Measurements from ENCODE around the gene CSNK2B. TPM values are rescaled to one million over a fixed set of nuclear protein-coding genes. Genes with fewer than 3 reads are reported as not detected.

Gene CSNK2B
- polyA plus RNA-seq, 2 of the 4 experiments (the other 2 are of a cell fraction): 41.8 to 141 TPM

- TF ChIP-seq BCL3 (IDR thresholded peaks at IDR 0.05) (peak; percentile 71; the same call in 1 of the 3 replicates), EHMT2 (IDR thresholded peaks at IDR 0.05; ENCODE audit: low read depth) (no peak), POLR2A (IDR thresholded peaks at IDR 0.05; ENCODE audit: low read length) (peak; percentile 73), NPAS2 (CRISPR knock-in tag; IDR thresholded peaks at IDR 0.05; ENCODE audit: borderline replicate concordance) (no peak), JUN (IDR thresholded peaks at IDR 0.05) (peak in 1 of 2 experiments; percentile 80; a peak in 2 of 5 replicates), HDAC2 (IDR thresholded peaks at IDR 0.05) (no peak), HOXB5 (CRISPR knock-in tag; IDR thresholded peaks at IDR 0.05) (no peak)
Measured at GRCh38 chr6:31660381-31661261, 5.3 kb upstream of the CSNK2B start, which contains the start of gene C6orf47 (continued).

- no peak for FAIRE-seq
- 83% methylated on average over 10 of the region's 12 CpGs for WGBS (ENCODE audit: missing lambda C conversion rate)
- CTCF ChIA-PET: interaction anchor here (0.6 to 1.5 kb wide), 4 partner anchors 9 to 314 kb away, joined by 3 to 4 read pairs (median 4); partner anchors contain the start of gene BAG6
- H3K4me1 ChIP-seq: peaks cover 31% of the 10 kb centered on the region
- ATAC-seq: no peak
- peak overlapping the region; percentile 93 to 99 for H3K27ac ChIP-seq
- no peaks in the 10 kb centered on the region for H3K9me3 ChIP-seq
- H3K4me2 ChIP-seq: peak overlapping the region; percentile 99
- no peak for TF ChIP-seq RCOR1 (IDR thresholded peaks at IDR 0.05; ENCODE audit: low read depth, low read length)
- TF ChIP-seq MAFK (IDR thresholded peaks at IDR 0.05; ENCODE audit: partially characterized antibody): no peak
- TF ChIP-seq TFCP2L1 (CRISPR knock-in tag; IDR thresholded peaks at IDR 0.05): no peak
- TF ChIP-seq, protein P1, sequence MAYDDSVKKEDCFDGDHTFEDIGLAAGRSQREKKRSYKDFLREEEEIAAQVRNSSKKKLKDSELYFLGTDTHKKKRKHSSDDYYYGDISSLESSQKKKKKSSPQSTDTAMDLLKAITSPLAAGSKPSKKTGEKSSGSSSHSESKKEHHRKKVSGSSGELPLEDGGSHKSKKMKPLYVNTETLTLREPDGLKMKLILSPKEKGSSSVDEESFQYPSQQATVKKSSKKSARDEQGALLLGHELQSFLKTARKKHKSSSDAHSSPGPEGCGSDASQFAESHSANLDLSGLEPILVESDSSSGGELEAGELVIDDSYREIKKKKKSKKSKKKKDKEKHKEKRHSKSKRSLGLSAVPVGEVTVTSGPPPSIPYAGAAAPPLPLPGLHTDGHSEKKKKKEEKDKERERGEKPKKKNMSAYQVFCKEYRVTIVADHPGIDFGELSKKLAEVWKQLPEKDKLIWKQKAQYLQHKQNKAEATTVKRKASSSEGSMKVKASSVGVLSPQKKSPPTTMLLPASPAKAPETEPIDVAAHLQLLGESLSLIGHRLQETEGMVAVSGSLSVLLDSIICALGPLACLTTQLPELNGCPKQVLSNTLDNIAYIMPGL (CRISPR knock-in tag; IDR thresholded peaks at IDR 0.05; ENCODE audit: borderline replicate concordance): no peak
- TF ChIP-seq HEYL (CRISPR knock-in tag; IDR thresholded peaks at IDR 0.05): no peak
- no peak for TF ChIP-seq NPAS2 (CRISPR knock-in tag; IDR thresholded peaks at IDR 0.05; ENCODE audit: borderline replicate concordance)
- no peak for TF ChIP-seq CHD2 (IDR thresholded peaks at IDR 0.05; ENCODE audit: low read length, partially characterized antibody)
- no peak for TF ChIP-seq MYC (IDR thresholded peaks at IDR 0.05; ENCODE audit: borderline replicate concordance, low read length)
- no peak for TF ChIP-seq NFE2L2 (conservative IDR thresholded peaks at IDR 0.05; ENCODE audit: low read length)
- no peak for TF ChIP-seq REST (IDR thresholded peaks at IDR 0.05)
- H3K4me3 ChIP-seq: peak overlapping the region; percentile 91; the same call in 2 of the 3 replicates
- POLR2A ChIA-PET: interaction anchor here (0.7 to 1.5 kb wide), 7 partner anchors 9 to 166 kb away, joined by 3 to 11 read pairs (median 4); partner anchors contain the start of genes BAG6, HSPA1A, HSPA1B and HSPA1L
- DNase-seq (ENCODE audit: low read depth in 1 of 2, low spot score in 1 of 2): no peak
Measured at GRCh38 chr6:31661262-31662123, 4.4 kb upstream of the CSNK2B start.
